ENCODE data around the gene FSIP1. TPM values are rescaled to one million over a fixed set of nuclear protein-coding genes. Genes with fewer than 3 reads are reported as not detected.

The FSIP1 gene
- total RNA-seq, 2 donors from 2014 or later = 0.33 TPM; not detected in 1

- no peaks in the 10 kb centered on the region for H3K9me3 ChIP-seq
- H3K36me3 ChIP-seq (replicated peaks in 1 of 2; ENCODE audit: insufficient read depth in 1 of 2, low read depth in 2 of 2) = no peaks in the 10 kb centered on the region
- H3K27ac ChIP-seq = no peak overlapping the region
- DNase-seq (no peak), ATAC-seq (no peak)
- intact Hi-C loops (cut with DNase I) = no loop called here
- no peaks in the 10 kb centered on the region for H3K27me3 ChIP-seq
- TF ChIP-seq CTCF (IDR thresholded peaks at IDR 0.05) (no peak), POLR2A (IDR thresholded peaks at IDR 0.05) (no peak)
- no peaks in the 10 kb centered on the region for H3K4me1 ChIP-seq
- H3K4me3 ChIP-seq = no peak overlapping the region
- 89 to 95% methylated on average over 4 of the region's 4 CpGs for WGBS, 2 donors
These were observed 47.4 kb downstream of the FSIP1 start for GRCh38 chr15:39735120-39735717.

- H3K27me3 ChIP-seq = no peaks in the 10 kb centered on the region
- 77 to 80% methylated on average over 3 of the region's 3 CpGs for WGBS, 2 donors
- H3K36me3 ChIP-seq (replicated peaks in 1 of 2; ENCODE audit: insufficient read depth in 1 of 2, low read depth in 2 of 2) = no peaks in the 10 kb centered on the region
- DNase-seq (no peak), ATAC-seq (no peak)
- H3K27ac ChIP-seq = no peak overlapping the region
- intact Hi-C loops (cut with DNase I) = no loop called here
- H3K4me3 ChIP-seq = no peak overlapping the region
- TF ChIP-seq CTCF (IDR thresholded peaks at IDR 0.05) (no peak), POLR2A (IDR thresholded peaks at IDR 0.05) (no peak)
- no peaks in the 10 kb centered on the region for H3K9me3 ChIP-seq
- no peaks in the 10 kb centered on the region for H3K4me1 ChIP-seq
These were observed 51.4 kb downstream of the FSIP1 start for GRCh38 chr15:39731266-39731665.

- 17 to 28% methylated on average over 5 of the region's 5 CpGs for WGBS, 2 donors
- DNase-seq (no peak), ATAC-seq (no peak)
- intact Hi-C loops (cut with DNase I) = no loop called here
- Histone ChIP-seq H3K9me3 (no peaks in the 10 kb centered on the region), H3K27ac (no peak overlapping the region), H3K27me3 (no peaks in the 10 kb centered on the region), H3K4me1 (no peaks in the 10 kb centered on the region), H3K36me3 (replicated peaks in 1 of 2; ENCODE audit: insufficient read depth in 1 of 2, low read depth in 2 of 2) (no peaks in the 10 kb centered on the region), H3K4me3 (no peak overlapping the region)
- TF ChIP-seq CTCF (IDR thresholded peaks at IDR 0.05) (no peak), POLR2A (IDR thresholded peaks at IDR 0.05) (no peak)
These were observed 52.1 kb downstream of the FSIP1 start for GRCh38 chr15:39730552-39730951.

- no peaks in the 10 kb centered on the region for H3K9me3 ChIP-seq
- WGBS, 2 donors = 90 to 95% methylated on average over 4 of the region's 4 CpGs
- H3K4me3 ChIP-seq = no peak overlapping the region
- TF ChIP-seq POLR2A (IDR thresholded peaks at IDR 0.05) = no peak
- TF ChIP-seq CTCF (IDR thresholded peaks at IDR 0.05) = no peak
- H3K27me3 ChIP-seq = no peaks in the 10 kb centered on the region
- H3K4me1 ChIP-seq = no peaks in the 10 kb centered on the region
- ATAC-seq = no peak
- no peak for DNase-seq
- H3K27ac ChIP-seq = no peak overlapping the region
- H3K36me3 ChIP-seq (replicated peaks in 1 of 2; ENCODE audit: insufficient read depth in 1 of 2, low read depth in 2 of 2) = no peaks in the 10 kb centered on the region
- intact Hi-C loops (cut with DNase I) = no loop called here
These were observed 53.1 kb downstream of the FSIP1 start for GRCh38 chr15:39729500-39729899.

- no peaks in the 10 kb centered on the region for H3K4me1 ChIP-seq
- intact Hi-C loops (cut with DNase I) = no loop called here
- H3K36me3 ChIP-seq (replicated peaks in 1 of 2; ENCODE audit: insufficient read depth in 1 of 2, low read depth in 2 of 2) = no peaks in the 10 kb centered on the region
- TF ChIP-seq POLR2A (IDR thresholded peaks at IDR 0.05) (no peak), CTCF (IDR thresholded peaks at IDR 0.05) (no peak)
- H3K27me3 ChIP-seq = no peaks in the 10 kb centered on the region
- 87 to 92% methylated on average over 2 of the region's 2 CpGs for WGBS, 2 donors
- DNase-seq = no peak
- no peak for ATAC-seq
- no peaks in the 10 kb centered on the region for H3K9me3 ChIP-seq
- no peak overlapping the region for H3K27ac ChIP-seq
- no peak overlapping the region for H3K4me3 ChIP-seq
These were observed 53.8 kb downstream of the FSIP1 start for GRCh38 chr15:39728845-39729244.

Data from body of pancreas (tissue), 4 donors.